Measurements from ENCODE around the gene NDUFC2. TPM values are rescaled to one million over a fixed set of nuclear protein-coding genes. Genes with fewer than 3 reads are reported as not detected.

Gene NDUFC2
- total RNA-seq, 1 donor from 2014 or later, result 236 TPM

GRCh38 chr11:78057462-78058055, 22.1 kb downstream of the NDUFC2 start:
- no peaks in the 10 kb centered on the region for H3K27me3 Mint-ChIP-seq (ENCODE audit: low read depth)
- H3K36me3 Mint-ChIP-seq (ENCODE audit: low read depth), result no peaks in the 10 kb centered on the region
- H3K4me3 Mint-ChIP-seq, result no peak overlapping the region
- no peaks in the 10 kb centered on the region for H3K9me3 Mint-ChIP-seq
- H3K27ac Mint-ChIP-seq (ENCODE audit: unreplicated experiment), result no peak overlapping the region
- DNase-seq (ENCODE audit: low read depth, low spot score), result no peak
- no peak for TF ChIP-seq CTCF (conservative IDR thresholded peaks at IDR 0.05)
- no peaks in the 10 kb centered on the region for H3K4me1 Mint-ChIP-seq

- H3K27ac Mint-ChIP-seq (ENCODE audit: unreplicated experiment), result no peak overlapping the region
- H3K4me1 Mint-ChIP-seq, result peaks cover 3% of the 10 kb centered on the region
- TF ChIP-seq CTCF (conservative IDR thresholded peaks at IDR 0.05), result no peak
- H3K27me3 Mint-ChIP-seq (ENCODE audit: low read depth), result no peaks in the 10 kb centered on the region
- H3K36me3 Mint-ChIP-seq (ENCODE audit: low read depth), result no peaks in the 10 kb centered on the region
- no peak overlapping the region for H3K4me3 Mint-ChIP-seq
- DNase-seq (ENCODE audit: low read depth, low spot score), result no peak
- H3K9me3 Mint-ChIP-seq, result no peaks in the 10 kb centered on the region
Observed at GRCh38 chr11:78056093-78056492, 23.6 kb downstream of the NDUFC2 start.

GRCh38 chr11:78054971-78055370, 24.7 kb downstream of the NDUFC2 start:
- H3K27me3 Mint-ChIP-seq (ENCODE audit: low read depth), result no peaks in the 10 kb centered on the region
- no peak for DNase-seq (ENCODE audit: low read depth, low spot score)
- H3K9me3 Mint-ChIP-seq, result no peaks in the 10 kb centered on the region
- no peak for TF ChIP-seq CTCF (conservative IDR thresholded peaks at IDR 0.05)
- H3K27ac Mint-ChIP-seq (ENCODE audit: unreplicated experiment), result no peak overlapping the region
- H3K36me3 Mint-ChIP-seq (ENCODE audit: low read depth), result no peaks in the 10 kb centered on the region
- peaks cover 10% of the 10 kb centered on the region for H3K4me1 Mint-ChIP-seq
- H3K4me3 Mint-ChIP-seq, result no peak overlapping the region

GRCh38 chr11:78050964-78051831, 28.5 kb downstream of the NDUFC2 start:
- Mint-ChIP-seq H3K4me3 (no peak overlapping the region), H3K27ac (ENCODE audit: unreplicated experiment) (peak overlapping the region; percentile 67), H3K36me3 (ENCODE audit: low read depth) (no peaks in the 10 kb centered on the region), H3K9me3 (no peaks in the 10 kb centered on the region), H3K27me3 (ENCODE audit: low read depth) (no peaks in the 10 kb centered on the region), H3K4me1 (peaks cover 14% of the 10 kb centered on the region)
- TF ChIP-seq CTCF (conservative IDR thresholded peaks at IDR 0.05), result no peak
- DNase-seq (ENCODE audit: low read depth, low spot score), result no peak

- TF ChIP-seq CTCF (conservative IDR thresholded peaks at IDR 0.05), result no peak
- H3K36me3 Mint-ChIP-seq (ENCODE audit: low read depth), result no peaks in the 10 kb centered on the region
- H3K4me1 Mint-ChIP-seq, result peaks cover 22% of the 10 kb centered on the region
- H3K27ac Mint-ChIP-seq (ENCODE audit: unreplicated experiment), result no peak overlapping the region
- H3K27me3 Mint-ChIP-seq (ENCODE audit: low read depth), result no peaks in the 10 kb centered on the region
- DNase-seq (ENCODE audit: low read depth, low spot score), result no peak
- H3K9me3 Mint-ChIP-seq, result no peaks in the 10 kb centered on the region
- H3K4me3 Mint-ChIP-seq, result no peak overlapping the region
Observed at GRCh38 chr11:78049348-78049747, 30.3 kb downstream of the NDUFC2 start.

Data from neural crest cell (in vitro differentiated cells).